Activated CD8-positive, alpha-beta memory T cell treated with anti-CD3 and anti-CD28 coated beads, Interleukin-2, amount 50 U/mL, for 24 hours (primary cell): ENCODE data around the gene KIF5C.

Experiments
- DNase-seq: peaks from one replicate; pipeline ENCODE4 v3.0.0-alpha.2; 2020; ENCODE audit errors: extremely low read depth

KIF5C gene

DNA sequence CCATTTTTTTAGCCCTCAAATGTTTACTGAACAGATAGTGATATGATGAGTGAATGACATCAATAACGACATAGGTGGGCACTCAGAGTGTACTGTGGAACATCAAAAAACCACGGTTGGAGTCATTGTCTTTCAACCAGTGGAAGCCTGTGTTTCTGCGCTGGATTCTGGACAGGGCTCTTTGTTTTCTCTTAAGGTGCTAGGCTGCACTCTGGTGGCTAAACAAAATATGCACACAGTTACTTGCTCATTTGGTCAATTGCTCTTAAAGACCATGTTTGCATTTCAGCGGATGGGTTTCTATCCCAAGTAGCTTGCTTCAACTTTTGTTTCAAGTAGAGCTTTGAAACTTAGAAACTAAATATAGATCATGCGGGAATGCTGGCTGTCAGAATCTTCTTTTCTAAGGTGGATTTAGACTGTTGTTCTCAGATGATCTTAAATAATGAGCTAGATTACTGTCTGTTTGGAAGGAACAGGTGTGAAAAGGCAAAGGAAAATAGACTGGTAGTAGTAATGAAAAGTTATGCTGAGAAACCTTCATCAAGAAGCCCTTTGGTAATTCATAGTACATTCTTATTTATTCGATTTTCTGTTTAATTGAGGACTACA, 115.0 kb downstream of the KIF5C start:
- peak; percentile 3 for DNase-seq

DNA sequence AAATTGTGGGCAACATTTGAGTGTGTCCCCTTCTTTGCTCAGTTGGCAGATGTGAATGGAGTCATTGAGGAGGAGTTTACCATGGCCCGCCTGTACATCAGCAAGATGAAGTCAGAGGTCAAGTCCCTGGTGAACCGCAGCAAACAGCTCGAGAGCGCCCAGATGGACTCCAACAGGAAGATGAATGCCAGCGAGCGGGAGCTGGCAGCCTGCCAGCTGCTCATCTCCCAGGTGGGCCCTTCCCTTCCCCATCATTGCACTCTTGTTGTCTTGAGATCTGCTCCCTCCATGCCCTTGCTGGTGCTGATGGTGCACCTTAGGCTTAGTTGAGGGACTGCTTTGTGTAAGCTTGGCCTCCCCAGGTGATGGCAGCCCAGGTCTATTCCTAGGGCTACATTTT, 115.9 kb downstream of the KIF5C start:
- DNase-seq: no peak

DNA sequence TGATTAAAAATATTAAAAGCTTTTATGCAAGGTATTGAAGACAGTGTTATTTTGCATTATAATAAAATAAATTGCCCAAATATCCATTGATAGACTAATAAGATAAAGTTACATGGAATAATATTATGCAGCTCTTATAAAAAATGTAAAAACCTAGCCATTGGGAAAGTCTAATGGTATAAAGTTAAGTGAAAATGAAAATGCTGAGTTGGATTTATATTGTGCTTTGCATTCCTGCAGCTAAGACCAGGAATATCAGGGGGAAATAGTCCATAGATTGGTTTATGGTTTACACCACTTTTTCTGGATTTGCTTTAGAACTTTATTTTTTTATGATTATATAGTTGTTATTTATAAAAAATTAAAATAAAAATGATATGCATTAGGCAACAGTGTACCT, 117.4 kb downstream of the KIF5C start:
- DNase-seq: no peak

DNA sequence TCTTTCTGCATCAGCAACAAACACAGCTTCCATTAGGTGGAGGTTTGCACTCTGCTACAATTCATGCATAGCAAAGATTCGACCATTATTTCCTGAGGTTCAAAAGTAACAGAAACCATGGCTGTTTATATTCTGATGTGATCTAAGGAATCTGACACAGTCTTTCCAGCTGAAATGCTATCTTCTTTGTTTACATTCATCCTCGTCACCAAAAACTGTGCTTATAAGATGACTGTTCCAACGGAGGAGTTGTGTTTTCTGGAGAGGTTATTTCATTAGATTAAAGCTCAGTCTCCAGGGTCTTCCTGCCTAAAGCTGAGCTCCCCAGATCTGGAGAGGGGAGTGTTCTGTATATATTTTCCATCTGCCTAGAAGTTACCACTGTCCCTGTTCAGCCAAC, 118.3 kb downstream of the KIF5C start:
- no peak for DNase-seq

DNA sequence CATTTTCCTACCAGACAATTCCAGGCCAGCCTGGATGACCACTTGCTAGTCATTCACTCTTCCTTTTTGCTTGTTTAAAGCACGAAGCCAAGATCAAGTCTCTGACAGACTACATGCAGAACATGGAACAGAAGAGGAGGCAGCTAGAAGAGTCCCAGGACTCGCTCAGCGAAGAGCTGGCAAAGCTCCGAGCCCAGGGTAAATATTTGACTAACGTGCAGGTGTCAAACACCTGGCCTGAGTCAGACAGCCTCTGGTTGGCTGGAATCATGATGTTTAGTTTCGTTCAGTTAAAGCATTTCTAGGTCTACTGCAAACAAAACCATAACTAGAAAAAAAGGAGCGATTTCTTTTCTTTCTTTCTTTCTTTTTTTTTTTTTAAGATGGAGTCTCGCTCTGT, 119.3 kb downstream of the KIF5C start:
- no peak for DNase-seq

DNA sequence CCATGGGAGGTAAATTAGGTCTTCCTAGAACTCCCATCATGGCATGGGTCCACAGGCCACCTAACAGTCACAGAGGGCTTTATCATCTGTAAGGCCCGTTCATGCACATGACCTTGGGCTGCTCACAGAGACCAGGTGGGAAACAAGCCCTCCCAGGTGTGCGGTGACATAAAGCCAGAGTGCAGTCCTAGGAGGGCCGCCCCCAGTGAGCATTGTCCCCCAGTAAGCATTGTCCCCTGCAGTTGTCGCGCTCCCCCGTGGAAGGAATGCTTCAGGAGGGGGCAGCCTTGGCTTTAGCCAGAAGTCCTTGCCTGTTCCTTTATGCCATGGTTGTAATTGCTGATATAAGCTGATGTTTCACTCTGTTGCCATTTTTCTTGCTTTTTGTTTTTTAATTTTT, 121.8 kb downstream of the KIF5C start:
- DNase-seq: no peak

DNA sequence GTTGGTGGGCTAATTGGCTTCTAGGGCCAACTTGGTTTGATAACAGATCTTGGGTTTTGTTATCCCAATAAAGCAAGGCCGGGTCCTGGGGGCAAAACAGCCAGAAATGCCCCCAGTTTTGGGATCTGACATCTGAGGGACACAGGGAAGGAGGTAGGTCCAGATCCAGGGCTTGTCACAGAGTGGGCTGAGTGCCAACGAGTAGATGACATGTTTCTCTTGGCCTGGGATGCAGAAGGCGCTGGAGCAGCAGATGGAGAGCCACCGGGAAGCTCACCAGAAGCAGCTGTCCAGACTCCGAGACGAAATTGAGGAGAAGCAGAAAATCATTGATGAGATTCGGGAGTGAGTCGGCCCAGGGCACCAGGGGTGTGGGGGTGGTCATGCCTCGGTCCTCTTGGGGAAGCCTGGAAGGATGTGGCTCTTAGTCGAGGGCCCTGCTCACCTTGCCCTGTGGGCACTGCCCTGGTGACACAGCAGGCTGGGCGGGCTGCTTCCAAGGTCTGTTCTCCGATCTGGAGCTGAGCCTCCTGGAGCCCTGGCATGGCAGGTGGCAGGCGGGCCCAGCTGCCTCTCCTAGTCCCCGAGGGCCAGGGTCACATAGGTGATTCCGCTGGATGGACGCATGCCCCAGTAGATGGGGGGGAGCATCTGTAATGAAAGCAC, 123.3 kb downstream of the KIF5C start:
- DNase-seq: no peak

DNA sequence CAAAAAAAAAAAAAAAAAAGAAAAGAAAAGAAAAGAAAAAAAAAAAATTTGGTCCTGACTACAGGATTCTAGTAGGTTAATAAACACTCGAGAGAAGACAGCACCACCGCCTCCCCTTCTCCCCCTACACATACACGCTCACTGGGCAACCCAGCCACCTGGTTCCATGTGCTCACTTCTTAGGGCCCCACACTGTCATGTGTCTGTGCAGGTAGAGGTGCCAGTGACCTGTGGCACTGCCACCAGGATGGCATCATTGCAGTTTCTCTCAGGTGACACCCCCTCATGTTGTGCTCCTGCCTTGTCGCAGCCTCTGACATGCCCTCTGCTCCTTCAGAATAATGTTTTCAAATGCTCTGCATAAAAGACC, 123.8 kb downstream of the KIF5C start:
- DNase-seq: no peak

DNA sequence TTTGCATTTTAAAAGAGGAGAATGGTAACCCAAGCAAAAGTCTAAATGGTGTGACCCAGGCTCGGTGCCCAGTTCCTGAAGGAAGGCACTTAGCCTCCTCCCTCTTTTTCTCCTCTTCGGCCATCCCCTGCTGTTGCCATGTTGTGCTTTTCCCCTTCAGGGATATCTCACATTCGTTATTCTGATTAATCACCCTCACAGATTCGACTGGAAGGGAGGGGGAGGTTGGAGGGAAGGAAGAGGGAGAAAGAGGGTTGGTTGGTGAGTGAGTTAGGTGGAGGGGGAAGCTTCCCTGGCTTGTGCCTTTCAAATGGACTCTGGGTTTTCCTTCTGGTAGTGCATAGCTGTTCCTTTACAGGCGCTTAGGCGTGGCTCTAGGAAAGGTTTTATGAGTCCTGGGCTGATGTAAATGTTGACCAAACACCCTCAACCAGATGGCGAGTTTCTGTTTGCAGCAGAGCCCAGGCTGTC, 124.5 kb downstream of the KIF5C start:
- DNase-seq: no peak

DNA sequence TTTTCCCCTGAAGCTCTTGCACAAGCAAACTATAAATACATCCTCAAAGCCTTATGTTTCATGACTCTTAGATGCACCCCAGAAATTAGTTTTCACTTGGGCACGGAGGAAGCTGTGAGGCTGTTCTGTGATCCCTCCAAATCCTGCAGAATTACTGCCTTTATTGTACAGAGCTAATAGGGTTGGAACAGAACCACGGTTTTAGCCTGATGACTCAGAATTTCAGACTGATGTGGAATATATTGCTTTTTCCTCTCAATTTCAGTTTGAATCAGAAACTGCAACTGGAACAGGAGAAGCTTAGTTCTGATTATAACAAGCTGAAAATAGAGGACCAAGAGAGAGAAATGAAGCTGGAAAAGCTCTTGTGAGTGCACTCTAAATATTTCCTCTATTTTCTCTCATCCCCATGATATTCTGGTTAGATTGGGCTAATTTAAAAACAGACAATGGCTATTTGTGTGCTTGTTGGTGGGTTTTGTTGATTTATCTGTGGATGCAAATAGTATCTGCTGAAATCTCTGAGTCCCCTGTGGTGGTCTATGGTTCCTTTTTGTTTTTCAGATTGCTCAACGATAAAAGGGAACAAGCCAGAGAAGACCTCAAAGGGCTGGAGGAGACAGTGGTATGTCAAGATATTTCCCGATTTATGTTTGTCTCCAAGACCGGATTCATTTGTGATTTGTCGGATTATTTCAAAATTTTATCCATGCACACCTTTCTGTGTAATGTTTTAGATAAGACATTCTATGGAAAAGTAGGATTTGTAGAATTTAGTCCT, 125.3 kb downstream of the KIF5C start:
- no peak for DNase-seq

DNA sequence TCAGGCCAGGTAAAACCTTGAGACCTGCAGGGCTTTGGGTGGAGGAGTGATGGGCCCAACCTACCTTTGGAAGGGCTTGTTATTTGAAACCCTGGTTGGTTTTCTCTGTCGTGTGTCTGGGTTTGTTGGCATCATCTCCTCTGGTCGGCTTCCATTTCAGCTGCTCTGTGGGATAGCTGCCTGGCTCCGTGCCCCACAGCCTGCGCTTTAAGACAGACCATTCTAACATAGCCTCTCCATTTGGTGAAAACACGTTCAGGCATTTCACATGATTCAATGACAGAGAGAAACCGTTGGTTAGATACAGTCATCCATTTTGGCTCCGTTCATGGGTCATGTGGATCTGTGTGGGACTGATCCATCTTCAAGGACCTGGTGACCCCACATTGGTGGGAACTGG, 126.5 kb downstream of the KIF5C start:
- no peak for DNase-seq

DNA sequence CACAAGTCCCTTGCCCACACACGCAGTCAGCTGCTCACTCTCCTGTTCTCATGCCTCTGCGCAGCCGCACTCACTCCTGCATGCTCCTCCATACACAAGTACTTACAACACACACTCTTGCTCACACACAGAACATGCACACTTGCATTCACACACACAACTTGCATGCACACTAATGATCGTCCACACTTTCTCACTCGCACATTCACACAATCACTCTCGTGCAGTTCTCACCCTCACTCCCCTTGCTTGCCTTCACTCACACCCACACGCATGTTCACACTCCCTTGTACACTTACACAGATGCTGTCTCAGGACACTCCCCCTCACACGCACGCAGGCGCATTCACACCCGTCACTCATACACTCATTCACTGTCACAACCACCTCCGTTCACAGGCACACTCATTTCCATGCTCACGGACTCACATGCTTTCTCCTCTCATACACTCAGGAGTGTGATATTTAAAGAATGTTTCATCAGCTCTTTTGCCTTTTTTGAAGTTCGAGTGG, 127.4 kb downstream of the KIF5C start:
- DNase-seq: no peak

DNA sequence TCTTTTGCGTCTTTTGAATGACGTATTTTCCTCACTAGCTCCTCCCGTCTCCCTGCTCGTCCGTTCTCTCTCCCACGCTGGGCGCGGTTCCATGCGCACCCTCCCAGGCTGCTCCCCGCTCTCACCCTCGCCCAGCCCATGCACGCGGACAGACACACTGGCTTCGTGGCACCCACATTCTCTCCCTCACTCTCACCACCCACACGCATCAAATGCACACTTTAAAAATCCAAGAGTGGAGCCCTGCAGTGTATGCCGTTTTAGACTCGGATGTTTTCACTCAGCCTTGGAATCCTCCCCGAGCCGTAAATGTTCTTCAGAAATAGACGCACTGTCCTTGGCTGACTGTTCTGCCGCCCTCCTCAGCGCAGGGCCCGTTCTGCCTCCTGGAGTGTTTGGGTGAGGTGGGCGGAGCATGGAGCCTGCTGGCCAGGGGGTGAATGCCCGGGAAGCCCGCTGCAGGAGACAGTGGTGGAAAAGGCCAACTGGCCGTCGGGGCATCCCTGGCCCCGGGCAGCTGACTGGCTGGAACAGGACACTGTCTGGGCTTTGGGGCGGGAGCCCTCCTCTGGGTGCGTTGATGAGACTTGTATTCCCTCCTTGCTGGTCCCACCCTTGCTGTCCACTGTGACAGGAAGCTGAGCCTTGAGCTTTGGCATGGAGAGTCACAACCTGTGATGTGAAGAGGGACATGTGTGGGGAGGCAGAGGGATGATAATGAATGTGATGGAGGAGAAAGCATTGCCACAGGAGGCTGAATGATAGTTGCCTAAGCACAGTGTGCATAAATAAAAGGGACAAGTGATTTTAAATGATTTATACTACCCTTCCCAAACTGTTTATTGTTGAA, 128.1 kb downstream of the KIF5C start:
- DNase-seq: no peak

DNA sequence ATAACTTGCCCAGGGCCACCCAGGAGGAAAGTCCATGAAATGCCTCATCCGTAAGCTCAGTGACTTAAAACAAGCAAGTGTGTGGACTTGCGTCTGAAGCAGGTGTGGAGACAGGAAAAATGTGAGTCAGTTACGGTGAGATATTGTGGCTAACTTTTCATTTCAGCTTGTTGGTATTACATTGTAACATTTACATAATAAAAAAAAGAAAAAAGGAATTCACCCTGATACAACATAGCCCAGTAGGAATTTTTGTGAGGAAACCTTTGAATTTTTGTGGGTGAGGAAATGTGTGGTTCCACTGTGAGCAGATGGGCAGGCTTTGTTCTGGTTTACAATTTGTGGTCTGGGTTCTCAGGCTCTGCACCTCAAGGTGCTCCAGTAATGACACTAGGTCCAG, 129.8 kb downstream of the KIF5C start:
- no peak for DNase-seq

DNA sequence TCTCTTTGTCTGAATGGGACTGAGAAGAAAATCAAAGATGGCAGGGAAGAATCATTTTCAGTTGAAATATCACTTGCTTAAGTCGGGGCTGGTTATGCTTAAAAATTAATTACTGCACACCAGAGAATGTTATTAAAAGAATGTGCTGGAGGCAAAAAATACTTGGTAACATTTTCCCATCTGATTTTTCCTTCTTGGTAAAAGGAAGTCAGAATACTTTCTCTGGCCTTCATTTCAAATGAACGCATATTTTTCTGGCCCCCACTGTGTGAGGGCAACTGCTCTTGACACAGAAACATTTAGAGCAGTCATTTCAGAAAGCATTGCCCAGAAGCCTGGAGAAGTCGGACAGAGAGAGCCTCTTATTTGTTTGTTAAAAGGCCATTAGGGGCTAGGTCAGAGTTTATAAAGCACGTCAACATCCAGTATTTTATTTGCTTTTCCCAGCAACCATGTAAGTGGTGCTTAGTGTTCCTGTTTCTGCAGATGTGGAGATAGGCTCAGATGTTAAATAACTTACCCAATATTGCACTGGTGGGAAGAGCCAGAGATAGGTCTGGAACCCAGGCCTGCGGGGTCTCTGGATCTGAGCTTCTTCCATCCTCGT, 130.5 kb downstream of the KIF5C start:
- no peak for DNase-seq

DNA sequence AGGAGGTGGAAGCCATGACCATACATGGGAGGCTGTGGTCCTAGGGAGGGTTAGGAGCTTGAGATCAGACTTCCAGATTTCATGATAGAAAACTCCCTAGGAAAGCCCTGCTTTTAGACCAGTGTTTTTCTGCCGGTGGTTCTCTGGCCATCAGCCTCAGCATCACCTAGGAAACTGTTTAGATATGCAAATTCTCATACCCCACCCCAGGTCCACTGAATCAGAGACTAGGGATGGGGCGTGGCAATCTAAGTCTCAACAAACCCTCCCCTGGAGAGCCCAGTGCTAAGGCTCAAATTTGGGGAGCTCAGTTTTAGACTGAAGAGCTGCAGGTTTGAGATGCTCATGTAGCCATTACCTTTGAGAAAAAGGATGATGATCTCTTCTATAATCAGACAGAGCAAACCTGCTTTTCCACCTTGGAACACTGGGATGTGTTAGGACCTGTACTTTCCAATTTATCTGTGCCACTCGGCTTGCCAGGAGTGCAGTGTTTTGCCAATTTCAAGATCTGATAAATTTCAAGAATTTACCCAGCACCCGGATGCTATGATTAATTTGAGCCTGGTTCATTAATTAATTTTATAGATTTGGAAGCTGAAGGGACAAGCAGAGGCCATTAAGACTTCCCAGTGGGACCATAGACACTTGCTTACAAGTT, 132.0 kb downstream of the KIF5C start:
- no peak for DNase-seq

DNA sequence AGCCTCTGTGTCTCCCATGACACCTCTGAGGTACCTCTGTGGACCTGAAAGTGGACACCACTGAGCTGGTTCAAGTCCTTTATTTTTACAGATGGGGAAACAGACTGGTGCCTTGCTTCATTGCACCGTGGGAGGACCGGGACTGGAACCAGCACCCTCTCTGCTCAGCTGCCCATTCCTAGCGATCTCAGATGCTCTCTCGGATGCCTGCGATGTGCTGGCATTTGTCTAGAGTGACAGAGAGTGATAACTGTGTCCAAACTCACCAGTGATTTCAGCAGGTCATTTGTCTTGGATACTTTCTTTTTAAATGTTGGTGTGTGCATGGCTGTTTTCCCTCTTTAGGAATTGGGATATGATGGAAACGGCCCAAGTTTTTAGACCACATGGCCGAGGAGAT, 133.4 kb downstream of the KIF5C start:
- DNase-seq: no peak

DNA sequence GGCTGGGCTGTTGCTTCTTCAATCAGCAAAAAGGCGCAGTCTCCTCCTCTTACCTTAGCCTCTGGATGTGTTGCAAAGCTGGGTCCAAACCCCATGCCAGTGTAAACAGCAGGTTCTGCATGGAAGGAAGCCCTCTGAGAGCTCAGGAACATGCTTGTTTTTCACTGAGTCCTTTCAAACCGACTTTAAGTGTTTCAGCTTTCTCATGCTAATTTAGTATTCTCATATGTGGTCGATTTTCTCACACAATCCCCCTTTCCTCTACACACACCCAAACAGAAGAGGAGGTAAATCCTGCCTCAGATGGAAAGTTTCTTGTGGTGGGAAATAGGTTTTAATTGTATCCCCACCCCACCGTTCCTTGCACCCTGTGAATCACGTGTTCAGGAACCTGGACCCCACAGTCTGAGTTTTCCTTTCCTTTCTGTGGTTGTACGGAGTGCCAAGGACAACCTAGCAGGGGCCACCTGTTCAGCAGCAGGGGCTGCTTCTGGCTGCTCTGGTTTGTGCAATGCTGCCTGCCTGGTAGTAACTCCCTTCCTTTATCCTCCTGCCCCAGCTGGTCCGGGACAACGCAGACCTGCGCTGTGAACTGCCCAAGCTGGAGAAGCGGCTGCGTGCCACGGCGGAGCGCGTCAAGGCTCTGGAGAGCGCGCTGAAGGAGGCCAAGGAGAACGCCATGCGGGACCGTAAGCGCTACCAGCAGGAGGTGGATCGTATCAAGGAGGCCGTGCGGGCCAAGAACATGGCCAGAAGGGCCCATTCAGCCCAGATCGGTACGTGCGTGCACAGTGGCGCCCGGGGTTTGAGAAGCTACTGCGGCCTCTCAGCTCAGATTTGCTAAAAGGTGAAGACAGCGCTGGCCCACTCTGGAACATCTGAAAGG, 134.8 kb downstream of the KIF5C start:
- no peak for DNase-seq

DNA sequence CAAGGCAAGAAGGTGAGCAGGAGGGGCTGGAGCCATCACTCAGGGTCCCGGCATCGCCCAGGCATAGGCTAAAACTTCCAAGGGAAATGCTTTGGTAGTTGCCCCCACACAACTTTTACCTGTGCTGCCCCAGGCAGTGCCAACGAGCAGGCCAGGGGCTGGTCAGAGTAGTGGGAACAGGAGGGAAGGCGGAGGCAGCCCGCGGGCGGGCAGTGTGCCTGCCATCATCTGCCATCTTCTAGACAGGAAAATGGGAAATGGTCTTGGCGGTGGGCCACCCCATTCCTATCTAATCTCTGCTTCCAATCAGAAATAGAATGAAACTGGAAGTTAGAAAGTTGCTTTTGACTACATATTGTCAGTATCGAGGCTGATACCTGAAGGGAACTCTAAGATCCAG, 137.5 kb downstream of the KIF5C start:
- no peak for DNase-seq

DNA sequence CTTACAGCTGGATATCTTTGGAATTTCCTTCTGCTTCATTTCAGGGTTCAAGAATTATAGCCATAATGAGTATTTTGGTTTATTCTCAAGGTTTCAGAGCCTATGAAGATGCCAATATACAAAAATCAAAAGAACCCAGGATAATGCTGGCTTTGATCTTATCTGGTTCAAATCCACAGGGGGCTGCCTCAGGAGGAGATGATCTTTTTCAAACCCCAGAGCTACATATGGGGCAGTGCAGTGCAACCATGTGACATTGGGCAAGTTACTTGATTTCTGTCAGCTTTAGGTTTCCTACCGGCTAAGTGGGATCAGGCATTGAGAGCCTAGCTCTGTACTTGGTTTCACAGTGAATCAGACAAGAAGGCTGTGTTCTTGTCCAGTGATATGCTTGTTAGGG, 140.5 kb downstream of the KIF5C start:
- no peak for DNase-seq
